ENCODE results near the gene SLC12A5.
A peak's percentile ranks its signal among the peaks of the same experiment; 100 is the strongest.

GRCh38 chr20:46013829-46014516 is 15.0 kb upstream of the SLC12A5 start:
- TF ChIP-seq CTCF (IDR thresholded peaks at IDR 0.05), result peak; percentile 73 to 88 (median 78)
- no peak for TF ChIP-seq POLR2AphosphoS5 (IDR thresholded peaks at IDR 0.05)

Data from transverse colon (tissue), 4 donors.